ENCODE measurements around the gene SMG6. TPM values are rescaled to one million over a fixed set of nuclear protein-coding genes. Genes with fewer than 3 reads are reported as not detected.

The SMG6 gene
- total RNA-seq, 4 donors from 2014 or later: 13.3 to 74.9 (median 41.6) TPM

GRCh38 chr17:2243953-2244352 is 59.6 kb downstream of the SMG6 start:
- intact Hi-C loops (cut with DNase I; ENCODE audit: low total_unique reads): loop anchor here (2.0 kb wide), 1 partner anchor 189 kb away; the partner anchor contains the start of gene HIC1
- no peak for TF ChIP-seq POLR2A (IDR thresholded peaks at IDR 0.05)
- TF ChIP-seq CTCF (IDR thresholded peaks at IDR 0.05): no peak
- Histone ChIP-seq H3K27me3 (no peaks in the 10 kb centered on the region), H3K4me3 (no peak overlapping the region), H3K9me3 (no peaks in the 10 kb centered on the region), H3K27ac (peak overlapping the region; percentile 45 to 85), H3K36me3 (no peaks in the 10 kb centered on the region), H3K4me1 (peaks cover 6 to 20% of the 10 kb centered on the region in 2 donors)
- no peak for DNase-seq

- H3K36me3 ChIP-seq: no peaks in the 10 kb centered on the region
- intact Hi-C loops (cut with DNase I; ENCODE audit: low total_unique reads): no loop called here
- no peak overlapping the region for H3K4me3 ChIP-seq
- peaks cover 10 to 20% of the 10 kb centered on the region in 2 donors for H3K4me1 ChIP-seq
- DNase-seq: peak; percentile 42 to 56
- H3K27me3 ChIP-seq: no peaks in the 10 kb centered on the region
- TF ChIP-seq POLR2A (IDR thresholded peaks at IDR 0.05): no peak
- TF ChIP-seq CTCF (IDR thresholded peaks at IDR 0.05): no peak
- H3K27ac ChIP-seq: peak overlapping the region; percentile 92 to 98
- H3K9me3 ChIP-seq: no peaks in the 10 kb centered on the region
Observed at GRCh38 chr17:2241823-2242222, 61.8 kb downstream of the SMG6 start.

GRCh38 chr17:2240541-2240940 is 63.0 kb downstream of the SMG6 start:
- H3K36me3 ChIP-seq: no peaks in the 10 kb centered on the region
- H3K9me3 ChIP-seq: no peaks in the 10 kb centered on the region
- H3K27ac ChIP-seq: peak overlapping the region; percentile 92 to 98
- intact Hi-C loops (cut with DNase I; ENCODE audit: low total_unique reads): no loop called here
- DNase-seq: peak in 1 of 2 donors; percentile 48
- no peak overlapping the region for H3K4me3 ChIP-seq
- no peaks in the 10 kb centered on the region for H3K27me3 ChIP-seq
- no peak for TF ChIP-seq CTCF (IDR thresholded peaks at IDR 0.05)
- TF ChIP-seq POLR2A (IDR thresholded peaks at IDR 0.05): no peak
- H3K4me1 ChIP-seq: peaks cover 10 to 20% of the 10 kb centered on the region in 2 donors

- peak; percentile 75 to 89 for DNase-seq
- TF ChIP-seq CTCF (IDR thresholded peaks at IDR 0.05) (no peak), POLR2A (IDR thresholded peaks at IDR 0.05) (peak; percentile 19 to 31)
- intact Hi-C loops (cut with DNase I; ENCODE audit: low total_unique reads): no loop called here
- H3K27ac ChIP-seq: peak overlapping the region; percentile 92 to 98
- H3K4me3 ChIP-seq: no peak overlapping the region
- peaks cover 10 to 20% of the 10 kb centered on the region in 2 donors for H3K4me1 ChIP-seq
- no peaks in the 10 kb centered on the region for H3K27me3 ChIP-seq
- H3K9me3 ChIP-seq: no peaks in the 10 kb centered on the region
- H3K36me3 ChIP-seq: no peaks in the 10 kb centered on the region
Observed at GRCh38 chr17:2239882-2240430, 63.6 kb downstream of the SMG6 start.

GRCh38 chr17:2239170-2239551 is 64.4 kb downstream of the SMG6 start:
- Histone ChIP-seq H3K4me1 (peaks cover 10 to 20% of the 10 kb centered on the region in 2 donors), H3K4me3 (no peak overlapping the region), H3K27ac (peak overlapping the region; percentile 92 to 98), H3K27me3 (no peaks in the 10 kb centered on the region), H3K36me3 (no peaks in the 10 kb centered on the region), H3K9me3 (no peaks in the 10 kb centered on the region)
- DNase-seq: no peak
- no peak for TF ChIP-seq CTCF (IDR thresholded peaks at IDR 0.05)
- TF ChIP-seq POLR2A (IDR thresholded peaks at IDR 0.05): no peak
- intact Hi-C loops (cut with DNase I; ENCODE audit: low total_unique reads): no loop called here

Measured in uterus (tissue), 4 donors.